SK-N-SH treated with all-trans-retinoic acid at 6 μM for 48 hours (cell line): ENCODE data around the gene HSPB2.

Experiments
- ARNTL ChIP-seq: fragments of 450-650 bp; formaldehyde crosslinking; IDR thresholded peaks from 2 replicates; pipeline ENCODE4 v1.5.0; 2020; ENCODE audit warnings: low read depth, mild to moderate bottlenecking, moderate library complexity, borderline replicate concordance
- BACH2 ChIP-seq: fragments of 250-450 bp; sonication (Bioruptor Pico); IDR thresholded peaks from 2 replicates; pipeline ENCODE4 v1.9.0; 2021; ENCODE audit warnings: mild to moderate bottlenecking, borderline replicate concordance
- ESRRG ChIP-seq: fragments of 250-450 bp; sonication (Bioruptor Pico); IDR thresholded peaks from 2 replicates; pipeline ENCODE4 v1.6.1; 2021; ENCODE audit warnings: mild to moderate bottlenecking
- ISL1 ChIP-seq: fragments of 250-450 bp; sonication (Bioruptor Pico); IDR thresholded peaks from 2 replicates; pipeline ENCODE4 v2.1.2; 2022; ENCODE audit warnings: mild to moderate bottlenecking, moderate library complexity
- PATZ1 ChIP-seq: fragments of 250-450 bp; sonication (Bioruptor Pico); IDR thresholded peaks from 2 replicates; pipeline ENCODE4 v1.8.0; 2020; ENCODE audit warnings: mild to moderate bottlenecking, moderate library complexity, borderline replicate concordance
- PPARA ChIP-seq: fragments of 250-450 bp; sonication (Bioruptor Pico); IDR thresholded peaks from 2 replicates; pipeline ENCODE4 v1.5.0; 2020; ENCODE audit warnings: mild to moderate bottlenecking, borderline replicate concordance
- SNAI2 ChIP-seq: fragments of 250-450 bp; sonication (Bioruptor Pico); IDR thresholded peaks from 2 replicates; pipeline ENCODE4 v1.5.0; 2020; ENCODE audit warnings: mild to moderate bottlenecking, moderate library complexity

- TF ChIP-seq BACH2 (CRISPR knock-in tag) (no peak), ESRRG (CRISPR knock-in tag) (no peak), PATZ1 (CRISPR knock-in tag) (no peak), ISL1 (CRISPR knock-in tag) (no peak), PPARA (no peak), SNAI2 (CRISPR knock-in tag) (no peak), ARNTL (CRISPR knock-in tag) (no peak)
These were observed 32.1 kb downstream of the HSPB2 start for GRCh38 chr11:111944651-111945051.
